Type B pancreatic cell (in vitro differentiated cells): ENCODE results near the gene ADD3. TPM values are rescaled to one million over a fixed set of nuclear protein-coding genes. Genes with fewer than 3 reads are reported as not detected.

ENCODE experiments used
- DNase-seq: peaks from one replicate; pipeline ENCODE4 v3.0.0; 2021; ENCODE audit warnings: mixed read lengths; ENCODE audit not compliant: unreplicated experiment; ENCODE audit errors: extremely low spot score
- H3K27ac Mint-ChIP-seq: 2 replicates; pipeline ENCODE4 v1.8.0; 2021; ENCODE audit warnings: mild to moderate bottlenecking, mixed read lengths
- H3K27me3 Mint-ChIP-seq: 2 replicates; pipeline ENCODE4 v1.8.0; 2021; ENCODE audit warnings: mixed read lengths
- H3K36me3 Mint-ChIP-seq: 2 replicates; pipeline ENCODE4 v1.8.0; 2021; ENCODE audit warnings: mixed read lengths
- H3K4me1 Mint-ChIP-seq: one replicate; pipeline ENCODE4 v1.8.0; 2021; ENCODE audit warnings: mixed read lengths; ENCODE audit not compliant: unreplicated experiment
- H3K4me3 Mint-ChIP-seq: 2 replicates; pipeline ENCODE4 v1.8.0; 2021; ENCODE audit warnings: mild to moderate bottlenecking, mixed read lengths
- H3K9me3 Mint-ChIP-seq: 2 replicates; pipeline ENCODE4 v1.8.0; 2021; ENCODE audit warnings: mixed read lengths
- CTCF ChIP-seq: fragments of 200-600 bp; sonication (generic); conservative IDR thresholded peaks from 2 replicates; pipeline ENCODE4 v1.5.0; 2021; ENCODE audit warnings: antibody characterized with exemption, mild to moderate bottlenecking
- total RNA-seq: library from RNA; stranded (reverse); gene quantifications from 2 replicates; pipeline ENCODE4 v1.2.1, GENCODE V29; 2021; ENCODE audit warnings: low replicate concordance

The ADD3 gene
- total RNA-seq, 1 donor from 2014 or later, result 183 TPM

- peaks cover 7% of the 10 kb centered on the region for H3K4me1 Mint-ChIP-seq
- peaks cover 10% of the 10 kb centered on the region for H3K27me3 Mint-ChIP-seq
- TF ChIP-seq CTCF, result no peak
- H3K36me3 Mint-ChIP-seq, result no peaks in the 10 kb centered on the region
- H3K9me3 Mint-ChIP-seq, result no peaks in the 10 kb centered on the region
- no peak for DNase-seq
- no peak overlapping the region for H3K27ac Mint-ChIP-seq
- H3K4me3 Mint-ChIP-seq, result no peak overlapping the region
Observed at GRCh38 chr10:110162741-110163145, 155.0 kb downstream of the ADD3 start.

- no peaks in the 10 kb centered on the region for H3K36me3 Mint-ChIP-seq
- no peaks in the 10 kb centered on the region for H3K9me3 Mint-ChIP-seq
- no peak for TF ChIP-seq CTCF
- peaks cover 12% of the 10 kb centered on the region for H3K4me1 Mint-ChIP-seq
- DNase-seq, result no peak
- H3K27me3 Mint-ChIP-seq, result peaks cover 15% of the 10 kb centered on the region
- H3K27ac Mint-ChIP-seq, result no peak overlapping the region
- no peak overlapping the region for H3K4me3 Mint-ChIP-seq
Observed at GRCh38 chr10:110163192-110163773, 155.5 kb downstream of the ADD3 start.

- no peak overlapping the region for H3K27ac Mint-ChIP-seq
- peaks cover 21% of the 10 kb centered on the region for H3K27me3 Mint-ChIP-seq
- no peak overlapping the region for H3K4me3 Mint-ChIP-seq
- DNase-seq, result no peak
- peaks cover 18% of the 10 kb centered on the region for H3K4me1 Mint-ChIP-seq
- no peak for TF ChIP-seq CTCF
- no peaks in the 10 kb centered on the region for H3K36me3 Mint-ChIP-seq
- H3K9me3 Mint-ChIP-seq, result no peaks in the 10 kb centered on the region
Observed at GRCh38 chr10:110163841-110164240, 156.1 kb downstream of the ADD3 start.

GRCh38 chr10:110165239-110165638 lies 157.5 kb downstream of the ADD3 start:
- H3K4me1 Mint-ChIP-seq, result peaks cover 29% of the 10 kb centered on the region
- no peak overlapping the region for H3K27ac Mint-ChIP-seq
- no peak overlapping the region for H3K4me3 Mint-ChIP-seq
- no peaks in the 10 kb centered on the region for H3K9me3 Mint-ChIP-seq
- H3K36me3 Mint-ChIP-seq, result no peaks in the 10 kb centered on the region
- TF ChIP-seq CTCF, result no peak
- DNase-seq, result peak; percentile 18
- H3K27me3 Mint-ChIP-seq, result peaks cover 35% of the 10 kb centered on the region

GRCh38 chr10:110167149-110167548 lies 159.4 kb downstream of the ADD3 start:
- peaks cover 45% of the 10 kb centered on the region for H3K27me3 Mint-ChIP-seq
- no peak overlapping the region for H3K27ac Mint-ChIP-seq
- no peak for TF ChIP-seq CTCF
- H3K4me3 Mint-ChIP-seq, result no peak overlapping the region
- peak; percentile 31 for DNase-seq
- H3K4me1 Mint-ChIP-seq, result peaks cover 36% of the 10 kb centered on the region
- no peaks in the 10 kb centered on the region for H3K9me3 Mint-ChIP-seq
- H3K36me3 Mint-ChIP-seq, result no peaks in the 10 kb centered on the region
